GF-D8 (cell line): ENCODE data around the gene HIC2.
"Not testable (repeated sequence)": the region's sequence is repeated elsewhere in the genome, so short reads cannot be mapped to it uniquely, and the experiment has no call there.

Source experiments
- DNase-seq: peaks from one replicate; lab custom pipeline; 2025; lab: John Stamatoyannopoulos, UW

Gene HIC2

DNA sequence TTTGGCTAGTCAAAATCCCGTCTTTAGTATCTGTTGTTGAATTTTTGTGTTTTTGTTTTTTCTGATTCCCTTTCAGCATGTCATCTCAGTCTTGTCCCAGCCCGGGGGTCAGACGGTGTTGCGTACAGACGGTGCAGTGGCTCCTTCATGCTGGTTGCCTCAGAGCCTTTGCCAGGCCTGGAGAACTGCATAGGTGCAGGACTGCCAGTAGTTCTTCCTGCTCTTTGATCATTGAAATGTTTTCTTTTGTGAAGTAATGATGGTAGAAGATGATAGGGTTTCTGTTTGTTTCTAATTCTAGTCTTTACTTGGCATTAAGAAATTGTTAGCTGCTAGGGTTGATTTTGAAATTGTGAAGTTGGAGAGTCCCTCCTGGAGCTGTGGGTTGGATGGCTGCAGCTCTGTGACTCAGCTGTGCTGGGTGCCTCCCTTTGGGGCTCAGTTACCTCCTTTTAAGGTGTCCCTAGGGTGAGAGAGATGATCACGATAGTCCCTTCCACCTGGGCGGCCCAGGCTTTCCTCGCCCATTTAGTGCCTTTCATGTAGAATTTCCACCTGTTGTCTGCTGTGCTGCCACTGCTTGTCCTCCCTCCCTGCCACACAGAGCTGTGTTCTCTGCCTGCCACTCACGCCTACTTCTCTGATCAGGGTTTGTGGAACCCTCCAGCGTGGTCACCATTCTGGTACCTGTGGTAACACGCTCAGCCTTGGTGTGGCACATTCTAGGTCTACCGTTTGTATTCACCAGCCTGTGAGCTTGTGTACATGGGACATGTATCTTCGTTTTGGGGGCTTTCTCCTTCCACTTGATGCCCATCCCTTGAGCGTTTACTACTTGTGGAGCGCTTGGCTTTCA lies 17.4 kb downstream of the HIC2 start:
- not testable (repeated sequence) for DNase-seq

DNA sequence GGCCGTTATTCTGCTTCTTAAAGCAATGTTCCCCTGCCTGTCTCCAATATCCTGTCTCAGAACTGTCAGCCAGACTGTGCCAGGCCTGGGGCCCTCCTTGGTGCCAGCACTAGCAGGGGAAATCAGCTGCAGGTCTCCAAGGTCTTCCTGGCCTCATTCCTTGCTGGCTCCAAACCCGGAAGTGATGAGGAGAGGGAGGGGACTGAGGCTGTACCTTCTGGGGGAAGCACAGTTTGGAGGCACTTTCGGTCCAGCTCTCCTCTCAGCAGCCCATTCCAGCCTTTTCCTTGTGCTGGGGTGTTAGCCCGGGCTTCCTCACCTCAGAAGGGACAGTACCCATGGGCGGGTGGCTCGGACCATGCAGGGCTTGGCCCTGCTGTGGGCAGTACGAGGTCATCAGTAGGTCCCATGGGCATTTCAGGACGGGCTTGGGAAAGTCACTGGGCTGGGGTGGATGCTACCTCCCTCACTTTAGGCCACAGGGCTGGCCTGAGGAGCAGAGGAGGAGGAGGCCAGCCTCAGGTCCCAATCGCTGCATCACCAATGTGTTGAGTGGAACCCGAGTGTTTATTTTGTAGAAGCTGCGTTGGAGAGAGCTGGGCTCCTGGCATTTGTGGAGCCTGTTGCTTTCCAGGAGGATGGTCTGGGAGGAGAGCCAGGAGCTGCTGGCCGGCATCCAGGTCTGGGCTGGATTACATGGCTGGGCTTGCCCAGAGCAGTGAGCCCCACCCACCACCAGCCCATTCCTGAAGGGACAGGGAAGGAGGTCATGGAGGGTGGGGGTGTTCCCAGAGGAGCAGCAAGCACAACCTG lies 19.0 kb downstream of the HIC2 start:
- not testable (repeated sequence) for DNase-seq

DNA sequence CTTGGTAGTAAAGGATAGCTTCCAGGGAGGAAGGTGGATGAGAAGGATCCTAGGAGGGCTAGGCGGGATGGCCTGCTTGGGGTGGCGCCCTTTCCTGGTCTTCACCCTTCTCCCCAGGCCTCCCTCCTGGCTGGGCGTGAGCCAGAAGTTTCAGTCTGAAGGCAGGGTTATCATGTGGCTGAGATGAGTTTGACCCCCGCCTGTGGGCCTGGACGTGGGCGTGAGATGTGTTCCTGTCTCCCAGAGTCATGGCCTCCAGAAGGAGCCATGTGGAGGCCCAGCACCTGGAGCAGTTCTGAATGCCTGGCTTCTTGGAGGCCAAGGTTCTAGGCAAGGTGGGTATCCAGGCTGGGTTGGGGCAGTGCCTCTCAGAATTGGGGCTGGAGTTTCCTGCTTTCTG lies 20.8 kb downstream of the HIC2 start:
- not testable (repeated sequence) for DNase-seq

- DNase-seq, result not testable (repeated sequence)
These were observed 23.0 kb downstream of the HIC2 start for GRCh38 chr22:21440018-21440636.

- DNase-seq, result not testable (repeated sequence)
These were observed 23.5 kb downstream of the HIC2 start for GRCh38 chr22:21440676-21441075.

- not testable (repeated sequence) for DNase-seq
These were observed 24.0 kb downstream of the HIC2 start for GRCh38 chr22:21441170-21441569.

- DNase-seq, result not testable (repeated sequence)
These were observed 25.0 kb downstream of the HIC2 start for GRCh38 chr22:21442123-21442522.

- not testable (repeated sequence) for DNase-seq
These were observed 25.5 kb downstream of the HIC2 start for GRCh38 chr22:21442646-21443045.

GRCh38 chr22:21443057-21443734 lies 26.0 kb downstream of the HIC2 start:
- DNase-seq, result no peak

DNA sequence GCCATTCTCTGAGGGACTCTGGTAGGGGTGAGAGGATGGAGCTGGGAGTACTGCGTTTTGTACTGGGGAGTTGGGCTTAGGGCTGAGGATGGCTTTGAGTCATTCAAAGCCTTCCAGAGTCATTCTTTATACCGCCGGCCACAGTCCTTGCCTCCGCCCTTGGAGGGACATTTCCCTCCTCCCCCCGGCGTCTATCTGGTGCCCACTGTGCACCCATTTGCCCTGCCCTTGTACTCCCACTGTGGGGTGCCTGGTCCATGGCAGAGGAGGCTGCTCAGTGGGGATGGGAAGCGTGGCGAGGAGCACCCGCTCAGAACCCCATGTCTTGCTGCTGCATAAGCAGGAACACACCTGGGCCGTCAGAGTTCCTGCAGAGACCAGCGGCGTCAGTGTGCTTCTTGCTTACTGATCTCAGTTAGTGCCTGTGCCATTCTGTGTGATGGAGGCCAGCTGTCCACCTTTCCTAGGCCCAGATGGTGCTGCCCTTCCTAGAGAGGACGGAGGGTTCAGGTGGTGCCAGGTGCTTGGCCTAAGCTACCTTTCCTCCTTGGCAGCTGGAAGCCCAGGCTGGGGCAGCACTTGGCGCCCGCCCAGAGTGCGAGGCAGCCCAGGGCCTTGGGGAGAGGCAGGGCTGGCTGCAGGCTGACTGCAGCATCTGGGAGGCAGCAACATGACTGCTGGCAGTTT lies 26.7 kb downstream of the HIC2 start:
- DNase-seq, result no peak

DNA sequence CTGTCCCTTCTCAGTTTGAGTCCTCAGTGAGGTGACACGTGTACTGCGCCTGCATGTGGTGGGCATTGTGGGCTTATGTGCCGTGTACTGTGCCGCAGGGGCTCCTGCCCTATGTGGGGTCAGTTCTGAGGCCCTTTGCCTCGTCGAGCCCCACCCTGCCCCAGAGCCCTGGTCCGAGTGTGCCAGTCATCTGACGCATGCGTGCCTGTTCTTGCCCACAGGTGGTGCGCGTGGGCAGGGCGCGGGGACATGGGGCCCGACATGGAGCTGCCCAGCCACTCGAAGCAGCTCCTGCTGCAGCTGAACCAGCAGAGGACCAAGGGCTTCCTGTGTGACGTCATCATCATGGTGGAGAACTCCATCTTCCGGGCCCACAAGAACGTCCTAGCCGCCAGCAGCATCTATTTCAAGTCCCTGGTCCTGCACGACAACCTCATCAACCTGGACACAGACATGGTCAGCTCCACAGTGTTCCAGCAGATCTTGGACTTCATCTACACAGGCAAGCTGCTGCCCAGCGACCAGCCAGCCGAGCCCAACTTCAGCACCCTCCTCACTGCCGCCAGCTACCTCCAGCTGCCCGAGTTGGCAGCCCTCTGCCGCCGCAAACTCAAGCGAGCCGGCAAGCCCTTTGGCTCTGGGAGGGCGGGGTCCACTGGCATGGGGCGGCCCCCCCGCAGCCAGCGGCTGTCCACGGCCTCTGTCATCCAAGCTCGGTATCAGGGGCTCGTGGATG lies 27.7 kb downstream of the HIC2 start:
- DNase-seq, result no peak

DNA sequence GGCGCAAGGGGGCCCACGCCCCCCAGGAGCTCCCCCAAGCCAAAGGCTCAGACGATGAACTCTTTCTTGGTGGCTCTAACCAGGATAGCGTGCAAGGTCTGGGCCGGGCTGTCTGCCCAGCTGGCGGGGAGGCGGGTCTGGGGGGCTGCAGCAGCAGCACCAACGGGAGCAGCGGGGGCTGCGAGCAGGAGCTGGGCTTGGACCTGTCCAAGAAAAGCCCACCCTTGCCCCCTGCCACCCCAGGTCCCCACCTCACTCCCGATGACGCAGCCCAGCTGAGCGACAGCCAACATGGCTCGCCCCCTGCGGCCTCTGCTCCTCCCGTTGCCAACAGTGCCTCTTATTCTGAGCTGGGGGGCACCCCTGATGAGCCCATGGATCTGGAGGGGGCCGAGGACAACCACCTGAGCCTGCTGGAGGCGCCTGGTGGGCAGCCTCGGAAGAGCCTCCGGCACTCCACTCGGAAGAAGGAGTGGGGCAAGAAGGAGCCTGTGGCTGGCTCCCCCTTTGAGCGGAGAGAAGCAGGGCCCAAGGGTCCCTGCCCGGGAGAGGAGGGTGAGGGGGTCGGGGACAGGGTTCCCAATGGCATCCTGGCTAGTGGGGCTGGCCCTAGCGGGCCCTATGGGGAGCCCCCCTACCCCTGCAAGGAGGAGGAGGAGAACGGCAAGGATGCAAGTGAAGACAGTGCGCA lies 28.4 kb downstream of the HIC2 start:
- no peak for DNase-seq

DNA sequence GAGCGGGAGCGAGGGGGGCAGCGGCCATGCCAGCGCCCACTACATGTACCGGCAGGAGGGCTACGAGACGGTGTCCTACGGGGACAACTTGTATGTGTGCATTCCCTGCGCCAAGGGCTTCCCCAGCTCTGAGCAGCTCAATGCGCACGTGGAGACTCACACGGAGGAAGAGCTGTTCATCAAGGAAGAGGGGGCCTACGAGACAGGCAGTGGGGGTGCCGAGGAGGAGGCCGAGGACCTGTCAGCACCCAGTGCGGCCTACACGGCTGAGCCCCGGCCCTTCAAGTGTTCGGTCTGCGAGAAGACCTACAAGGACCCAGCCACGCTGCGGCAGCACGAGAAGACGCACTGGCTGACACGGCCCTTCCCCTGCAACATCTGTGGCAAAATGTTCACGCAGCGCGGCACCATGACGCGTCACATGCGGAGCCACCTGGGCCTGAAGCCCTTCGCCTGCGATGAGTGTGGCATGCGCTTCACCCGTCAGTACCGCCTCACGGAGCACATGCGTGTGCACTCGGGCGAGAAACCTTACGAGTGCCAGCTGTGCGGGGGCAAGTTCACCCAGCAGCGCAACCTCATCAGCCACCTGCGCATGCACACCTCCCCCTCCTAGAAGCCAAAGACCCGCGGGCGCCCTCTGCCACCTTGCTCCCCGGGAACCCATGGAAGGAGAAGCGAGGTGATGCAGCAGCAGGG lies 29.1 kb downstream of the HIC2 start:
- DNase-seq, result no peak

GRCh38 chr22:21446827-21447690 lies 29.9 kb downstream of the HIC2 start:
- no peak for DNase-seq

DNA sequence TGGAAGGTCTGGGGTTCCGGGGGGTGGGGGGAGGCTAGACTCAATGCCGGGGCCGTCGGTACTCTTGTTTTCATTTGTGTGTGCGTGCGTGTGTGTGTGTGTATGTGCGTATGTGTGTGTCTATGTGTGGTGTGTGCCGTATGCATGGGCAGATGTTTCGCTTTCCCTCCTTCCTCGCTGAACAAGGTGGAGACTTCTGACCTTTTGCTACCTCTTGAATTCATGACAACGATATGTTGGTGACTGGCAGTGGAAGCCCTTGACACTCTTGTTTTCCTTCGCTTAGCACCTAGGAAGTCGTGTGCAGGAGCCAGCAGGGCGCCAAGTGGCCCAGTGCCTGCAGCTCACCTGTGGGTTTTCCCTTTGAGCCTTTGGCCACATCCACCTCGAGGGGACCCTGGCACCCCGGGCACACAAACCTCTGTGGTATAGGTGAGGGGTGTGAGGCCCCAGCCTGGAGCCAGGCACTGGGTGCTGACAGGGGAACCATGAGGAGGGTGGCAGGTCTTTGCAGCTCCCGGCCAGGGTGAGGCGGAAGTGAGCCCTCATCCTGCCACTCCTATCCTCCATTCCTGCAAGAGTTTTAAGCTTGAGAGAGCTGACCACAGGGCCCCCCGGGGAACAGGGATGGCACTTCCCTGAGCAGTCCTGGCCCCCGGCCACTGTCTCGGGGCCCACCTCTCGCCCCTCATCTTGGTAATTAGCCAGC lies 30.7 kb downstream of the HIC2 start:
- no peak for DNase-seq

GRCh38 chr22:21448627-21449416 lies 31.7 kb downstream of the HIC2 start:
- no peak for DNase-seq
